HG03432 (cell line): Measurements from ENCODE around the gene SDSL.

ENCODE experiments used
- ATAC-seq: cut with Tn5 transposase; IDR thresholded peaks from one replicate; pipeline ENCODE4 v1.9.1; 2021; ENCODE audit warnings: mild to moderate bottlenecking, moderate library complexity; ENCODE audit not compliant: unreplicated experiment

SDSL gene

DNA sequence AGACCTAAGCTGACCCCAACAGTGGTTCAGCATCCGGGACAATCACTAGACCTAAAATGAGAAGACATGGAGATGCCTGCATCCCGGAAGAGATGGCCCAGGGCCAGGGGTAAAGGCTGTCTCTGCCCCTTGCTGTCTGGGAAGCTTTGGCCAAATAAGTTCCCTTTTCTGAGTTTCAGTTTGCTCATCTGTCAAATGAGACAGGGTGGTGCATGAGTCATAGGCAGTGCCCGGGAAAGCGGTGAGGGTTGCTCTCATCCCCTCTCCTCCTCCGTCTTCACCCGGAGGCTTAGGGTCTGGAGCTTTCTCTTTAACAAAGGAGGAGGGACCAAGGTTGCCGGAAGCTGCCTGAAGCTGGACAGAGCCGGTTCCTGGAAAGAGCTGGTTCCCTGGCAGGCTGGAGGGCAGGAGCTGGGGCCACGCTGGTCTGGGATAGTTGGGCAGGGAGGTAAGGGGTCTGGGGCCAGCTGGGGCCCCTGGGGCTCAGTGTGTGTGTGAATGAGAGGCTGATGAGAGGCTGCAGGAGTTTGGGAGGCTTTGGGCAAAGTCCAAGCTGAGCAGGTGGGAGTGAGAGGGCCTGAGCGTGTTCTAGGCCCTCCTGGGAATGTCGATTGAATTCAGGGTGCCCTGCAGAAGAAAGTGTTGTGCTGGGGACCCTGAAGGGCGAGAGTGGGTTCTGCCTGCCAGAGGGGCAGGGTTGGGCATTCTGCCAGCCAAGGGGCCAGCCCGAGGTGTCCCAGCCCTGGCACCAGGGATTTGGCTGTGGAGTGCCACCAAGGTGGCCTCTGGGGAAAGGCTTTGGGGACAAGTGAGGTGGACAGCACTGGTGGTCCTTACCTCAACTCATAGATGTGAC is at the start of gene SDSL:
Gene SDSL, plus strand, starts transcription at position 351 of the 856 bp plus-strand sequence. CDS start 5,603 bp downstream, outside the sequence.
- ATAC-seq, result peak; percentile 91

DNA sequence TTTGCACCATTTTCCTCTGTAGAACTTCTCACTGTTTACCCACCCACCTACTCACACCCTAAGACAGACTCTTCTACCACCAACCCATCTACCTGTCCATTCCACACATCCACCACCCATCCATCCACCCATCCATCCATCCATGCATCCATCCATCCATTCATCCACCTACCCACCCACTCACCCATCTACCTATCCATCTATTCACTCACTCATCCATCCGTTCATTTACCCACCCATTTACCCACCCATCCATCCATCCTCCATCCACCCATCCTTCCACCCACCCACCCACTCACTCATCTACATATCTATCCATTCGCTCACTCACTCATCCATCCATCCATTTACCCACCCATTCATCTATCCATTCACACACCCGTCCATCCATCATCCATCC is 48.7 kb upstream of the SDSL start:
- no peak for ATAC-seq

GRCh38 chr12:113373969-113374368 is 48.2 kb upstream of the SDSL start:
- no peak for ATAC-seq

DNA sequence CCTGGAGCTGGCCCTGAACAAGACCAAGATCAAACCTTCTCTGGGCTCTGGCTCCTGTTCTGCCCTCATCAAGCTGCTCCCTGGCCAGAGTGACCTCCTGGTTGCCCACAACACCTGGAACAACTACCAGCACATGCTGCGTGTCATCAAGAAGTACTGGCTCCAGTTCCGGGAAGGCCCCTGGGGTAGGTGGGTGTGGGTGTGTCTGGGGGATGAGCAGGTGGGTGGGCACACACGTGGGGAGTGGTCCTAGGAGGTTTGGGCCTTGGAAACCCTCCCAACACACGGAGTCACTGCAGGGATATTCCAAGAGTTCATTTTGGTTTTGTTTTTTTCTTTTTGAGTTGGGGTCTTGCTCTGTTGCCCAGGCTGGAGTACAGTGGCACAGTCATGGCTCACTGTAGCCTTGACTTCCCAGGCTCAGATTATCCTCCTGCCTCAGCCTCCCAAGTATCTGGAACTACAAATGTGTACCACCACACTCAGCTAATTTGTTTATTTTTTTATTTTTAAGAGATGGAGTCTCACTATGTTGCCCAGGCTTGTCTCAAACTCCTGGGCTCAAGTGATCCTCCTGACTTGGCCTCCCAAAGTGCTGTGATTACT is 47.3 kb upstream of the SDSL start:
- no peak for ATAC-seq

DNA sequence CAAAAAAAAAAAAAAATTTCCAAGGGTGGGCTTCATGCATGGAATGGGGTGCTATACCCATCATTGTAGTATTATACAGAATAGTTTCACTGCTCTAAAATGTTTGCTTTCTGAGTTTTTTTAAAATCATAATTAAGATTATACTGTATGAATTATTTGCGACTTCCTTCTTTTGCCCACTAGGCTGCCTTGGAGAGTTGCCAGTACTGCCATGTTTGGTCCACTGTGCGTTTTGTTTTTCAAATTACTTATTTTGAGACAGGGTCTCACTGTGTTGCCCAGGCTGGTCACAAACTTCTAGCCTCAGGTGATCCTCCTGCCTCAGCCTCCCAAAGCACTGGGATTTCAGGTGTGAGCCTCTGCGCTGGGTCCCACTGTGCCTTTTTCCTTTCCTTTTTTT is 43.9 kb upstream of the SDSL start:
- ATAC-seq, result no peak

DNA sequence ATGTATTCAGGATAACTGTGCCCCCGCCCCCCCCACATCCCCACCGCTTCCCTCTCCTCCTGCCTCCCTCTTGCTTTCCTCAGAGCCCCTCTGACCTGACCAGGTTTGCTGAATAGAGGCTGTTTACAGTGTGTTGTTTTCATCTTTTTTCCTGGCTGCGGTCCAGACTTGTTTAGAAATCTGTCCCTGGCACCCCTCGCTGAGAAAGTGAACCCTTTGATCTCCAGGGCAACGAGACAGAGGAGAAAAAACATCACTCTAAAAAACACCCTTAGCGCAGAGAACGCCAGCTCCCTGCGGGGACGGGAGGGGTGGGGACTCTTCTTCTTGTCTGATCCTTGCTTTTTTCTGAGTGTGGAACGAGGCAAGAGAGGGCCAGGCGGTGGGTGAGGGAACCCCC is 41.0 kb upstream of the SDSL start:
- ATAC-seq, result no peak

DNA sequence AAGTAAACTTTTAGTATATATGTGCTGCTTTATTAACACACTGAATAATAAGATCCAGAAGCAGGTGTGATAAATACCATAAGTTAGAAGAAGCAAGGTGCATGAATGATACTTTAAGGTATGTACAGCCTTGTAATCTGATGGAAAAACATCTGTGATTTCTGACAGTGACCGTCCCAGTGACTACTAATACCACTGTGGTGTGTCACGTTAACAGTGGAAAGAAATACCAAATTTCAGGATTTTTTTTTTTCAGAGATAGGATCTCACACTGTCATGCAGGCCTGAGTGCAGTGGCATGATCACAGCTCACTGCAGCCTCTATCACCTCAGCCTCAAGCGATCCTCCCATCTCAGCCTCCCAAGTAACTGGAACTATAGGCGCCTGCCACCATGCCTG is 40.0 kb upstream of the SDSL start:
- ATAC-seq, result no peak

- ATAC-seq, result no peak
Measured at GRCh38 chr12:113384778-113385177, 37.4 kb upstream of the SDSL start.

GRCh38 chr12:113385282-113385882 is 36.8 kb upstream of the SDSL start:
- ATAC-seq, result no peak

- no peak for ATAC-seq
Measured at GRCh38 chr12:113386866-113387566, 35.2 kb upstream of the SDSL start.

DNA sequence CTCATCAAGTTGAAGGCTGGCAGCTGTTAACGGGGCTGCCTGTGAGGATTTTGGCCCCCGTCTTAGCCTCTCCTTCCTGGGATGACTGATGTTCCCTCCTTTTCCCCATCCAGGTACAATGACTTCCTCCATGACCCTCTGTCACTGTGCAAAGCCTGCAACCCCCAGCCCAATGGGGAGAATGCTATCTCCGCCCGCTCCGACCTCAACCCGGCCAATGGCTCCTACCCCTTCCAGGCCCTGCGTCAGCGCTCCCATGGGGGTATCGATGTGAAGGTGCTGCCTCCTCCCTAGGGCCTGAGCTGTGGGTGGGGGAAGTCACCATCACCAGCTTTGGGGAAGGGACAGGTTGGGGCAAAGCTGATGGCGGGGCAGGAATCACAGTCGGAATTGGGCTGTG is 34.5 kb upstream of the SDSL start:
- ATAC-seq, result no peak

- no peak for ATAC-seq
Measured at GRCh38 chr12:113388351-113388750, 33.8 kb upstream of the SDSL start.

GRCh38 chr12:113390064-113391043 is 31.8 kb upstream of the SDSL start:
- no peak for ATAC-seq

DNA sequence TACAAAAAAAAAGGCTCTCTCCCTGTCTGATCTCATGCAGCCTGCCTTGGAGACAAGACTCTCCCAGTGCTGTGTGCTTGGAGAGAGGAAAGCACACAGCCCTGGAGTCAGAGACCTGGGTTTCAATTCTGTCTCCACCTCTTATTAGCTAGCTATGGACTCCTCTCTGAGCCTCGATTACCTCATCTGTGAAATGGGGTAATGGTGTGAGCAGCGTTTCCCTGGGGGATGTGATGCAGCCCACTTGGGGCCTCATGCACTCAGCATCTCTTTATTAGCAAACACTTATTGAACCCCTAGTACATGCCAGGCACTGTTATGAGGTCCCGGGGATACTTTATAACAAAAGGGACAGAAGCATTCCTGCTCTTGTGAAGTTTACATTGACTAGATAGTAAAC is 31.0 kb upstream of the SDSL start:
- ATAC-seq, result no peak

DNA sequence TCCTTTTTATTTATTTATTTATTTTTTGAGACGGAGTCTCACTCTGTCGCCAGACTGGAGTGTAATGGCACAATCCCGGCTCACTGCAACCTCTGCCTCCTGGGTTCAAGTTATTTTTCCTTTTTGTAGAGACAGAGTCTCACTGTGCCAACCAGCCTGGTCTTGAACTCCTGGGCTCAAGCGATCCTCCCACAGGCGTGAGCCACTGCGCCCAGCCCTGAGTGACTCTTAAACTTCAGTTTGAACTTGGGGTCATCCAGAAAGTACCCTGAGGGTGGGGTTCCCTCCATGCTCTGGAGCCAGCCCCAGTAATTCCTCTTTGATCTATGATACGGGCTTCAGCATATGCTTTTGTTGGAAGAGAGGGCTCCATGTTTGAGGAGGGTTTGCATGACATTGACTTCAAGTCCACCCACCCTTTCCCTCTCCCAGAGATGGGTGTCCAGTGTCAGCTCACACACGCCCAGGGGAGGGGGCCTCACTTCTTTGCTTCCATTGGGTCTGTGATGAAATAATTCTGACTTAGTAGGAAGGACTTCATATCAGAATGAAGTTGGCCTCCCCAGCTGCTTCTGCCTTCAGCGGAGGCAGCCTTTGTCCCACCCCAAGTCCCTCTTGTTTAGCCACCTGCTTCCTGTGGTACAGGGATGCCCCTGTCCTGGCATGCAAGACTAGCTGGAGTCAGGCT is 30.4 kb upstream of the SDSL start:
- no peak for ATAC-seq

- ATAC-seq, result no peak
Measured at GRCh38 chr12:113392520-113392919, 29.7 kb upstream of the SDSL start.

GRCh38 chr12:113392988-113393579 is 29.1 kb upstream of the SDSL start:
- no peak for ATAC-seq

GRCh38 chr12:113393749-113394148 is 28.4 kb upstream of the SDSL start:
- no peak for ATAC-seq

DNA sequence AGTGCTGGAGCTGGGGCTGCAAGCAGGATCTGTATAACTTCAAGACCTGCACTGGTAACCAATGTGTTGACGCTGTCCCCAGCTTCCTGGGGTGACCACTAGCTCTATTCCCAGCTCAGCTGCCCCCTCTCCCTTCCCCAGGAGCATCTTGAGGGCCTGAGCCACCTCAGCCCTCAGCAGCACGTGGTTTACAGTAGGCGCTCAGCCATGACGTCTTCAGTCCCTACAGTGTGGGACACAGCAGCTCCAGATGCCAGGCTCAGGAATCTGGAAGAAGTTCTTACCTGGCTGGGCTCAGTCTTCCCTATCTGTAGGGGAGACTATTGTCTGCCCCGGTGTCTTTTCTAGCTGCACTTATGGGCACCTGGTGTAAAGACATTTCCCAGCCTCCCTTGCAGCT is 27.1 kb upstream of the SDSL start:
- ATAC-seq, result no peak
